NCI-H69 (cell line): ENCODE measurements around the gene ACTRT2.

Experiments
- DNase-seq: peaks from one replicate; lab custom pipeline; 2025; lab: John Stamatoyannopoulos, UW

The ACTRT2 gene

DNA sequence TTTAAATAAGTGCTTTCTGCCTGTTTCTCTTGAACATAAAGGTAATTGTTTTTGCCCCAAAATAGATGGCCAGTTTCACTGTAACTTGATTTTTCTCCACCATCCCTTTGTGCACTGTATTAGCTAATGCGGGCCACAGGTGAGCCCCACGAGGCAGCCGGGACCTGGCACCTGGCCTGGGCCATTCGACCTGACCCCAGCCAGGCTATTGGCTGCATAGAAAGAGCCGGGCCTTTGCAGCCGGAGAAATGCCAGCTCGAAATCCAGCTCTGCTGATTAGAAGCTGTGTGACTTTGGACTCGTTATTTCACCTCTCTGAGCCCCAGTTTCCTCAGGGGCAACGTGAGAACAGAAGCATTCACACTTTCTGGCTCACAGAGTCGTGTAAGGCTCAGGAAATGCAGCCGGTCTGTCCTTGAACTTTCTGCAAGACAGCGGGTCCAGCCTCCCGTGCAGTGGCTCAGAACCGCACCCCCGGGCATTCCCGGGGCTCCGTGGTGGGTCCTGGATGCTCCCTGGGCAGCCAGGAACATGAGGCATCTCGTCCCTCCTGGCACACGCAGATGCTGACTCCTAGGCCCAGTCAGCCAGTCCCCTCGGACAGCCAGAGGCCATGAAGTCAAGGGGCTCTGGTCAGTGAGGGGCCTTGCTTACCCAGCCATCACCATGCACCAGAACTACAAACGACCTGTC lies 37.4 kb upstream of the ACTRT2 start:
- DNase-seq = no peak

DNA sequence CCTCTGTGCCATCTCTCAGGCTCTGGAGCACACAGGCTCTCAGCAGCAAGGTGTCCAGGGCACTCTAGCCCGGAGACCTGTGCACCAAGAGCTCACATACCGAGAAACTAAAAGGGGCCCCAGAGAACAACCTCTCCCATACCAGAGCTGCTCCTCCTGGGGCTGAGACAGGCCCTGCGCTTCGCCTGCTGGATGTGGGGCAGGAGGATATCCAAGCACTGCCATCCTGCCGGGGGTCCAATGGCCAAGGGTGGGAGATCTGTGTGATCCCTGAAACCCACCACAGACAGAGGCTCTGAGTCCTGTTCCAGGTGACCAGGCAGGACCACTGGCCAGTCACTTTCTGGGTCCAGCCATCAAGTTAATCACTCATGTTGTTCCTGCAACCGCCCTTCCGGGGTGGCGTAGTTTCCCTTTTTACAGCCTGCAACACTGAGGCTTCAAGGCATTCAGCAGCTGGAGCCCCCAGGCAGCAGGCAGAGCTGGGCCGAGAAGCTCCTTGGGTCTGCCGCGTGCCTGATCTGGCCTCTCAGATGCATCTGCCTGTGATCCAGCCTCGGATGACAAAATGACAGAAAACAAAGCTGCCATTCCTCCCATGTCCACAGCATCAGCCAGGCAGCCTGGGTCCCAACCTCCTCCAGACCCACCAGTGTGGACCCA lies 36.7 kb upstream of the ACTRT2 start:
- DNase-seq = no peak

DNA sequence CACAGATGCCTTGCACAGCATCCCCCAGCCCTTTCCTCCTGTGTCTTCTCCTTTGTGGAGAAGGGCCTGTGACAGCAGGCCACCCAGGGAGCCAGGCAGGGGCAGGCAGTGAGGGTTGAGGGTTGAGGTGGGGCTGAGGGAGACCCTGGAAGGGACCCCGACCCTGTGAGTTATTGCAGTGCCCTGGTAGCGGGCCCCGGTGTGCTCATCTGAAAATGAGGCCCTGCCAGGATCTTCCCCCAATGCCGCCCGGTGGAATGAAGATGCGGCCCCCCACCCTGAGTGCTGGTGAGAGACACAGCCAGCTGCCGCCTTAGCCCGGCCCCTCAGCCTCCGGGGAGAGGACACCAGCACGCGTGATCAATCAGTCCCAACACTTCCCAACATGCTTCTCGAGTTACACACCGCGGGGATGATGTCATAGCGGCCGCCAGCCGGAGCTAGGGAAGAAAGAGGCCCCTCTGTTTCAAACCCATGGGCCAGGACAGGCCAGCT lies 36.2 kb upstream of the ACTRT2 start:
- DNase-seq = no peak

DNA sequence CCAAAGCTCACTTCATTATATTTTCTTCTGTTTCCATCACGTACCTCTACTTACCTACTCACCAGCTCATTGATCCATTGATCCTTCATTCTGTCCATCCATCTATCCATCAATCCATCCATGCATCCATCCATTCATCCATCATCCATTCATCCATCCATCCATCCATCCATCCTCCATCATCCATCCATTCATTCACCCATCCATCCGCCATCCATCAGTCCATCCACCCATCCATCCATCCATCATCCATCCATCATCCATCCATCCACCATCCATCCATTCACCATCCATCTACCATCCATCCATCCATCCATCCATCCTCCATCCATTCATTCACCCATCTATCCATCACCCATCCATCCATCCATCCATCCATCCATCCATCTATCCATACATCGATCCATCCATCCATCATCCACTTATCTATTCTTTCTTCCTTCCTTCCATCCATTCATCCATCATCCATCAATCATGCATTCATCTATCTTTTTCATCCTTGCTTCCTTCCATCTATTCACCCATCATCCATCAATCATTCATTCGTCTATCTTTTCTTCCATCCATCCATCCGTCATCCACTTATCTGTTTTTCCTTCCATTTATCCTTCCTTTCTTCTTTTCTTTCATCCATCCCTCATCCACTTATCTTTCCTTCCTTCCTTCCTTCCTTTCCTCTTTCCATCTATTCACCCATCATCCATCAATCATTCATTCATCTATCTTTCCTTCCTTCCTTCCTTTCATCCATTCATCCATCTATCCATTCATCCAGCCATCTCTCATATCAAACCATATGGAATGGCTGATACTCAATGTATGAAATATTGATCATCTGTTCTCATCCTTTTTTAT lies 35.3 kb upstream of the ACTRT2 start:
- DNase-seq = no peak

DNA sequence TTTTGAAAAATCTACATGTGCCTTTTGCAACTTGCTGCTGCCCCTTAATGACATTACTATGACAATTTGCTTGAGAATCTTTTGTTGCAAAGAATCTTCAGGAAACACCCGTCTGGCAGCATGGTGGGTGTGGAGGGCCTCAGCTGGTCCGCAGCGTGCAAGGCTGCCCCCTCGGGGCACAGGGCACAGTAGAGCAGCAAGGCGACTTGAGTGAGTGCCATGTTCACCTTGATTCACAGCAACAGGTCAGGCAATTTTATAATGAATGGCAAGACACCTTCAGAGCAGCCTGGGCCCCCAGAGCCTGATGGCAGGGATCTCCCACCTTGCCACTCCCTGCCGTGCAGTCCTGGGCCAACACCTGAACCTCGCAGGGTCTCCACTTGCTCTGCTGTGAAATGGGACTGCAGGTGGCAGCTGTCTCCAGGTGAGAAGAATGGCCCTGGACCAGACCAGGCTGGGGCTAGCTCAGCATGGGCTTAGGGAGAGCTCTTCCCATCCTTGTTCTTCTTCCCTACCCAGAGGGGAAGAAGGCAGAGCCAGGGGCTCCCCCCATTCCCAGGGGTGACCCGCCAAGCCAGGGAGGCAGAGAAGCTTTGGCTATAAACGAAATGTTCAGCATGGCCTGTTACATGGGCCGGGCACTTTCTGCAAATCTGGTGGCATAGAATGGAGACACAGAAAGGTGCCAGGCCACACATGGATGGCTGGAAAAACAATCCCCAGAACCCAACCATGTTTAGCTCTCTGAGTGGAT lies 34.5 kb upstream of the ACTRT2 start:
- no peak for DNase-seq

DNA sequence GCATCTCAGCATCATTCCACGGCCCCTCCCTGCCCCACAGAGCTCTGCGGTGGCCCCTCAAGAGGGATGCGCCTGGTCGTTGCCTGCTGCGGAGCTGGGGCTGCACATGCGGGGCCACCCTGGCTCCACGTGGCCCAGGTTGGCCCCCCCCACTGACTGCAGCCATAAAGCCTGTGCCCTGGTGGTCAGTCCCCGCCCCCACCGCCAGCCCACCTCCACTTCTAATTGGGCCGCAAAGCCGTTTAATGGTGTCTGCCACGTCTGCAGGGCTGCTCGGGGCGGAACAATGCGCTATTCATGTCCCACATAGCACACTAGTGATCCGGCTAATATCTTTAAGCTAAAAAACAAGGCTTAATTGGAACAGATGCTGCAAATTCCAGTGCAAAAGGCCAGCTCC lies 33.5 kb upstream of the ACTRT2 start:
- no peak for DNase-seq

DNA sequence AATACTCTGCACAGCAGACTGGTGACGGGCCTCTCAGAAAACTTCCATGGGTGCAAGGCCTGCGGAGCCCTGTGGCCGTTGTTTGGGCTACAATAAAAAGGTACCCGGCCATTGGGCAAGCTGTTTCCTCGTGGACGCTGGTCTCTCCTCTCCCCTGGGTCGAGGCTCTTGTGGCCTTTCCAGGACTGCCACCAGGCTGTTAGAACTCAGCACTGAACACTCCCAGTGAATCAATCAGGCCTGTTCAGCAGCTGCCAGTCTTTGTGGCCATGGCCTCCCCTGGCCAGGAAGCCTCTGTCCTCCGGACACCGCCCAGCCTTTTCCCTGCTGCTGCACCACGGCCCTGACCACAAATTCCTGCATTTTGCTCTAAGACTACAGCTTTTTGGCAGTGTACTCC lies 33.0 kb upstream of the ACTRT2 start:
- DNase-seq = no peak

DNA sequence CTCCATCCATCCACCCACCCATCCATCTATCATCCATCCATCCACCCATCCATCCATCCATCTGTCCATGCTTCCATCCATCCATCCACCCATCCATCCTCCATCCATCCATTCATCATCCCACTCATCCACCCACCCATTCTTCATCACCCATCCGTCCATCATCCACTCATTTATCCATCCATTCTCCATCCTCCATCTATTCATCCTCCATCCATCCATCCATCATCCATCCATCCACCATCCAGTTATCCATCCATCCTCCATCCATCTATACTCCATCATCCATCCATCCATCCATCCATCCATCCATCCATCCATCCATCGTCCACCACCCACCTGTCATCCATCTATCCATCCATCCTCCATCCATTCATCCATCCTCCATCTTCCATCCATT lies 32.1 kb upstream of the ACTRT2 start:
- no peak for DNase-seq

DNA sequence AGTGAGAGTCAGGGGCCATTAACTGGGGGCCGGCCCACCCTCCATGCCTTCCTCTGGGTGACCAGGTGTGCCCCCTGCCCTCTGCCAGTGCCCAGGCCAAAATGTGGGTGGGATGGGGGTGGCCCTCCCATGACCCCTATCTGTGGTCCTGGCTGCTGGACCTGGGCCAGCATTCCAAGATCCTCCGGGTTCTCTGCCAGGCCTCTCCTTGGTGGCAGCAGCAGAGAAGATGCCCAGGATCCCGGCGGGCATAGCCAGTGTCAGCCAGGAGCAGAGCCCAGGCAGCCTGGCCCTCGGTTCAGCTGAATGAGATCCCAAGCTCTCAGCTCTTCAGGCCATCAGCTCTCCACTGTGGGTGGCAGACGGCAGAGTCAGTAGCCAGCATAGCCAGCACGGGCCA lies 31.3 kb upstream of the ACTRT2 start:
- DNase-seq = no peak

DNA sequence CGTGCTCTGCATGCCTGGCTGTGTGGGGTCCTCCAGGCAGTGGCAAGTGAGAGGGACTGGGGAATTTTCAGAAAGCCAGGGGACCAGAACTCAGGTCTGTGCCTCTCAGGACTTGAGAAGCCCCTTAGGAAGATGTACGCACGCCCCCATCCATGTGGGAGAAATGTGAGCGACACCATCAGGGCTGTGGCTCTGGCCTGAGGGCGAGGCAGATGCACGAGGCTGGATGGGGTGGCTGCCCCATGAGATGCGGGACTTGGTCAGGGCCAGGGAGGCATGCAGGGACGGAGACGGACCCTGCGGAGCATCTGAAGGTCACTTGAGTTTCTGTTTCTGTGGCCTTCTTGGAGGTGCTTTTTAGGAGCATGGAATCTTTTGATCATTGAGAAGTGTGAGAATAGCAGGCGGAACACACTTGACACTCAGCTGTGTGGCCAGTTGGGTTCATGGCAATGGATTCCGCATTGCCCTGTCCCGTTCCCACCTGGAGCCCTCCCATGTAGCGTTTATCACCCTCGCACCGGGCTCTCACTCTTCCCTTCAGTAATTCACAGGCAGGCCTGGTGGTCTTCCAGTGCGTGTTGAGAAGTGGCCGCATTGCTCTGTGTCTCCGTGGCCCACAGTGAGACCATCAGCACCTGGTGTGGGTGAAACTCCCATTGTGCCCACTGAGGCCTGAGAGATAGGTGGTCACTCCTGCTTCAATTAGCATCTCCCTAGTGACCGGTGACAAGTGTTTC lies 30.7 kb upstream of the ACTRT2 start:
- no peak for DNase-seq

DNA sequence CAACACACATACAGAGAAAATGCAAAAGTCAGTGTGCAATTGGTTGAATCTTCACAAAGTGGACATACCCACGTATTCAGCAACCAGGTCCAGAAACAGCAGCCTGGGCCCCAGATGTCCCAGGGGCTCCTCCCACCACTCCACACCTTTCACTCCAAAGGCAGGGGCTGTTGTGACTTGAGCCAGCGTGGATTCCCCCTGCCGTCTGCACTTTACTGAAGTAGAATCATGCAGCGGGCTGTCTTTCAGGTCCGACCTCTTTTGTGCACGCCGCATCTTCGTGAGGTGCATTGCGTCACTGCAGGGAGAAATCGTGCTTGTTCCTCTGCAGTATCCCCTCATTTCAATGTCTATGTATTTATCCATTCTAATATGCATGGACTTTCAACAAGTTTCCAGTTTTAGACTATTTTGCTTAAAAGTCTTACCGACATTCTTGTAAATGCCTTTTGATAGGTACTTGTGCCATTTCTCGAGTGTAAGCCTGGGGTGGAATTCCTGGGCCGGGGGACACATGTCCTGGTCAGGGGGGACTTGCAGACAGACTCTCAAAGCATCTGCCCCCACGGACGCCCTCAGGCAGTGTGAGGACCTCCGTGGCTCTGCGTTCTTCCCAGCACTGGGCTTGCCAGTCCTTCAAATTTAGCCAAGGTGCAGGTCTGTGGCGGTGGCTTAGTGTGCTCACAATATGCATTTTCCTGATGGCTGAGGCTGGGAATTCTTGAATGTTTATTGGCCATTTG lies 29.3 kb upstream of the ACTRT2 start:
- DNase-seq = no peak

DNA sequence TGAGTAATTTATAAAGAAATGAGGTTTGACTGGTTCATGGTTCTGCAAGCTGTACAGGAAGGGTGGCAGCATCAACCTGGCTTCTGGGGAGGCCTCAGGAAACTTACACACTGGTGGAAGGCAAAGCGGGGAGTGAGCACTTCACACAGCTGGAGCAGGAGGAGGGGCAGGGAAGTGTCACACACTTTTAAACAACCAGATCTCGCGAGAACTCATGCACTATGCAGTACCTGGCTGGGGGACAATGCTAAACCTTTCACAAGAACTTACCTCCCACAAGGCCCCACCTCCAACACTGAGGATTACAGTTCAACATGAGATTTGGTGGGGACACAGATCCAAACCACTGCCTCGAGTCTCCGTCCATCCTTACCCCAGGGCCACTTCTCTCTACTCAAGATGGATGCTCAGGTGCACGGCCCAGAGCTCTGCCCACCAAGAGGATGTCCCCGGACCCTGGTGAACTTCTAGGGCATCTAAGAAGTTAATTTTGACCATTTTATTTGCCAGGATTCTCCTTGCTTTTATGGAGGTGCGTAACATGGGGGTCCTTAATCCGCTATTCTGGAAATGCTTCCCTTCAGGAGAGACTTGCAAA lies 22.7 kb upstream of the ACTRT2 start:
- no peak for DNase-seq

DNA sequence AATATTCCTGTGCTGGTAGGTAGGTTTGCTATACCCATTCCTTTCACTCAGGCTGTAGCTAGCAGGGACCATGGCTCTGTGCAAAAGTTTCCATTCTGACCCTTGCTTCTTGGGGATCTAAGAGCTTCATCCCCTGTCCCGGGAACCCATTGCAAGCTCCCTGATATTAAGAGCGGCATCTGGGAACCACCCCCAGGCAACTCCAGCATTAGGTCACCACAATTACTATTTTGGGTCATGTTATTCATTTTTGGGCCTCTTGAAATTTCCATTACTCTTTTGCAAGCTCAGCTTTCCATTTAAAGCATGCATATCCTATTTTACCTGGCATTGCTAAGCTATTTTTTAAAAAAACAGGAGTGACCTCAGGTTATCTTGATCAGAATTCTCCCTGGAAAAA lies 22.1 kb upstream of the ACTRT2 start:
- DNase-seq = no peak

DNA sequence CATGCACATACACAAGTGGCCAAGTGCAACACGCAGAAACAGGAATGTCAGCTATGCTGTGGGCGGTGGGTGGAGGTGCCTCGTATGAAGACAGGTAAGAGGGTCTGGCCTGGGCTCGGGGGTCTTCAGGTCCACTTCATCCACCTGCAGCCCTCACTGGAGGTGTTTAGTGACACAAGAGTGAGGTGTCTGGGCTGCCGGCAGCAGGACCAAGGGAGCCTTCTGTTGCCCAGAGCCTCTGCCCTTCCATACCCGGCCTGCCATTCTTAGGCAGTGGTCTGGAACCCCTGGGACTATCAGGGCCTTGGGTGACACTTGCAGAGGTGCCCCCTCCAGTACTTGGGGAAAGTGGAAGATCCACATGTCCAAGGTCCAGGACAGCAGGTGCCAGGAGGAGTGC lies 21.7 kb upstream of the ACTRT2 start:
- DNase-seq = no peak

DNA sequence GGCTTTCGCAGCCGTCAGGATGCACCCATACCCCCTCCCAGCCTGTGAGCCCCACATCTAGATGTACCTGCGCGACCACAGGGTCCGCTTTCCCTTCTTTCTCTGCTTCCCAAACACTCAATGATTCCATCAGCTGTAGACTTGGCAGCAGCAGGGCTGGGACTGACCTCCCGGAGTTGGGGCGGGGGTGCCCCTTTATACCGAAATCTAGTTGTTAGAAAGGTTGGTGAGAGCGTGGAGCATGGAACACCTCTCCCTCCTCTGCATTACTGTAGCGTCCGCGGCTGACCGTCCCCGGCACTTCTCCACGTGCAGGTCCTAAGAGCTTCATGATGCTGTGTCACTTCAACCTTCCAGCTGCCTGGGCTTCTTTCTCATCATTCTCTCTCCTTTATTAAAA lies 21.1 kb upstream of the ACTRT2 start:
- no peak for DNase-seq

DNA sequence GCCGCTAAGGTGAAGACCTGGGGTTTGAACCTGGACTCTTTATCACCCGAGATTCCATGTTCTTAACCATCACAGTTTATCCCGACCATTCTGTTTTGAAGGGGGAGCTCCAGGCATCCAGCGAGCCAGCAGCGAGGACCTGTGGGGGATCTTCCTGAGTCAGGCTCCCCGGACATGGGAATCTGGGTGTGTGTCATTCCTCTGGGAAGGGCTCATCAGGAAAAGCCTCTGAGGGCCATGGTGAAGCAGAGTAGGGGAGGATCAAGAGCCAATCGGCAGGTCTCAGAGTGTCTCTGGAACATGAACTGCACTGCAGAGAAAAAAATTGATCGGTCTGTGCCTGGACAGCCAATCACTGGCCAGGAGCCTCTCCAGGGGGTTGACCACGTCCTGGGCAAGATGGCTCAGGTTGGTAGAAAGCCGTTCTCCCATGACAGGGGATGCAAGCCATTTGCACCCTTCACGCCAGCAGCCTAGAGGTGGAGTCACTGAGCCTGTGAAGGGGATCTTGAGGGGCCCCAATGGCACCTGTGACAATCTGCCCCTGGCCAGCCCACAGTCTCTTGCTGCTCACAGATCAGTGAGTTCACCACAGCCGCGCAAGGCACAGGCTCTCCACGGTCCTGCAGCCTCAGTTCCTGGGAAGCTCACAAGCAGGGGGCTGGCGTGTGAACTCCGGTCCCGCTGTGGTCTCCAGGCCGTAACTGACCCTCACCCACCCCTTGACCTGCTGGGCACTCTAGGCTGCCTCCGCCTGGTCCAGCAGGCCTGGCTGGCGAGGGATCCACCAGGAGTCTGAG lies 20.4 kb upstream of the ACTRT2 start:
- no peak for DNase-seq

DNA sequence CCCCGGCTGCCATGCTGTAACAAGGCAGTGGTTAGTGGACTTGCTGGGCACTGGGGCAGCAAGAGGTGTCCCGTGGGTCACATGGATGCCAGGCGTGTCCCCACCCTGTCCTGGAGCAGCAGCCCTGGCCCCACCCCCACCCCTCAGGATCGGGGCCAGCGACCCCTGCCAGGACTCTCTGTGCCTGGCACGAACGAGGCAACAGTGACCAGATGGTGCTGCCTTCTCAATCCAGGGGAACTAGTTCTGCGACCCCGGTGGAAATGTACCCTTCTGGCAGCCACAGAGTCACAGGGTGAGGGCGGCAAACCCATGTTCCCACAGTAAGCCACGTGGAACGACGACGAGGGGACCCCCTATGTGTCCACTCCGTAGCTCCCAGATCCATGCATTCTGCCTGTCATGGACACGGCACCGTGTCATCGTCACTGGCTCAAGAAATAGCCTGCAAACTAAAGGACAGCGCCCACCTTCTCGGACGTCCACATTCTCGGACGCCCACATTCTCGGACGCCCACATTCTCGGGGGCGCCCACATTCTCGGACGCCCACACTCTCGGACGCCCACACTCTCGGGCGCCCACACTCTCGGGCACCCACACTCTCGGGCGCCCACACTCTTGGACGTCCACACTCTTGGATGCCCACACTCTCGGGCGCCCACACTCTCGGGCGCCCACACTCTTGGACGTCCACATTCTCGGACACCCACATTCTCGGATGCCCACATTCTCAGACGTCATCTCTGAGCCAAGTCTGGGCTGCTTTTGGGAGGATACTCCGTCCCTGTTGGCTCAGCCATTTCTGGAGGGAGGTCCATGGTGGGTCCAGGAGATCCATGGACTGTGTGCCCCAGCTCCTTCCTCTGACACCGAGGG lies 19.6 kb upstream of the ACTRT2 start:
- DNase-seq = no peak

DNA sequence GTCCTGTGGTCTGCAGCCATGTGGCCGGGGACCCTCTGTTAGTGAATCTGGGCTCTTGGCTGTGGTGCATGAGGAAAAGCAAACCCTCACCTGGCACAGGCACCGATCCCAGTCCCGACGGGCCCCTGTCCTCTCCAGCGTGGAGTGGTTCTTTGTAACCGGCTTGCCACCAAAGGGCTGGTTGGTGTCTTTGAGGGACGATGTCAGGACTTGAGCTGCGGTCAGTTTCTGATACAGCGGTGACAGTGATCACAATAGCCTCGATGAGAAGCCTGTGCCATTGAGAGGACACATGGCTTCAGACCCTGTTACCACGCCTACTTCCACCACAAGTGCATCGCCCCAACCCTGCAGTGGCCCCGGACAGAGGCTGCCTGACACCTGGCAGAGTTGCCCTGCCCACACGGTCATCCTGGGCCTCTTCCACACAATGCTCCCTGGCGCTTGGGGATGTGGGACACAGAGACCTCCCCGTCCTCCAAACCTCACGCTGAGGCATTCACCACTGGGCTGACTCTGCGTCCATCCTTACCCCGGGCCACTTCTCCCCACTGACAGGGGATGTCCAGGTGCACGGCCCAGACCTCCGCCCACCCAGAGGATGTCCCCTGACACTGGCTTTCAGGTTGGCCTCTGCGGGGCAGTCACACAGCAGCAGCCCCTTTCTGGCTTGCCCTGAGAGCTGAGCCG lies 18.8 kb upstream of the ACTRT2 start:
- no peak for DNase-seq
